IPS DF 6.9 (cell line): ENCODE measurements around the gene SLC7A1.

ENCODE experiments used
- DNase-seq: peaks from one replicate; pipeline ENCODE4 v3.0.0-alpha.2; 2013; ENCODE audit warnings: low read depth, low spot score
- H3K27ac ChIP-seq: one replicate; pipeline ENCODE4 v1.5.1; 2013; ENCODE audit warnings: low read length, control low read depth
- H3K27me3 ChIP-seq: 2 replicates; pipeline ENCODE4 v1.6.1; 2013; ENCODE audit warnings: mild to moderate bottlenecking, low read length; ENCODE audit not compliant: control insufficient read depth, insufficient read depth
- H3K36me3 ChIP-seq: 2 replicates; pipeline ENCODE4 v1.6.1; 2013; ENCODE audit warnings: low read length; ENCODE audit not compliant: control insufficient read depth, insufficient read depth
- H3K4me1 ChIP-seq: 2 replicates; pipeline ENCODE4 v1.6.1; 2013; ENCODE audit warnings: low read length; ENCODE audit not compliant: control insufficient read depth, insufficient read depth
- H3K4me3 ChIP-seq: 2 replicates; pipeline ENCODE4 v1.5.1; 2013; ENCODE audit warnings: mild to moderate bottlenecking, low read length
- H3K9me3 ChIP-seq: 2 replicates; pipeline ENCODE4 v1.6.1; 2013; ENCODE audit warnings: low read length, inconsistent platforms; ENCODE audit not compliant: control insufficient read depth, insufficient read depth
- WGBS: extraction: QIAGEN DNeasy Blood & Tissue Kit; methylation state at CpG from one replicate; pipeline ENCODE4 v1.1.7; 2013; ENCODE audit warnings: mixed read lengths, missing lambda C conversion rate; ENCODE audit not compliant: insufficient read length, insufficient coverage; 5-methylcytosine and 5-hydroxymethylcytosine counted together

SLC7A1 gene

GRCh38 chr13:29459813-29460355 lies 135.6 kb downstream of the SLC7A1 start:
- no peaks in the 10 kb centered on the region for H3K36me3 ChIP-seq
- H3K4me3 ChIP-seq: no peak overlapping the region
- H3K9me3 ChIP-seq: no peaks in the 10 kb centered on the region
- no CpG with 5 or more reads among the region's 2 CpGs for WGBS
- H3K27me3 ChIP-seq: no peaks in the 10 kb centered on the region
- H3K4me1 ChIP-seq: no peaks in the 10 kb centered on the region
- no peak overlapping the region for H3K27ac ChIP-seq
- no peak for DNase-seq
